NCI-H226 (cell line): ENCODE measurements around the gene BTRC.
A peak's percentile ranks its signal among the peaks of the same experiment; 100 is the strongest.

Source experiments
- DNase-seq: peaks from one replicate; pipeline ENCODE4 v3.0.0-alpha.2; 2015

Gene BTRC

GRCh38 chr10:101550965-101551364, 197.0 kb downstream of the BTRC start:
- DNase-seq: no peak

- no peak for DNase-seq
These were observed 198.5 kb downstream of the BTRC start for GRCh38 chr10:101552442-101552841.

GRCh38 chr10:101557541-101557940, 203.6 kb downstream of the BTRC start:
- DNase-seq: no peak

GRCh38 chr10:101558204-101558603, 204.2 kb downstream of the BTRC start:
- DNase-seq: peak; percentile 35

GRCh38 chr10:101558671-101559595, 205.0 kb downstream of the BTRC start:
- DNase-seq: no peak

- no peak for DNase-seq
These were observed 205.8 kb downstream of the BTRC start for GRCh38 chr10:101559596-101560297.

GRCh38 chr10:101560298-101561067, 206.5 kb downstream of the BTRC start:
- DNase-seq: no peak

GRCh38 chr10:101561068-101561915, 207.3 kb downstream of the BTRC start:
- no peak for DNase-seq

- no peak for DNase-seq
These were observed 208.3 kb downstream of the BTRC start for GRCh38 chr10:101562231-101562630.

- DNase-seq: no peak
These were observed 209.0 kb downstream of the BTRC start for GRCh38 chr10:101563007-101563406.

- DNase-seq: no peak
These were observed 209.6 kb downstream of the BTRC start for GRCh38 chr10:101563497-101564040.

- no peak for DNase-seq
These were observed 210.6 kb downstream of the BTRC start for GRCh38 chr10:101564490-101564991.

GRCh38 chr10:101565370-101565900, 211.5 kb downstream of the BTRC start:
- DNase-seq: no peak

- DNase-seq: no peak
These were observed 212.0 kb downstream of the BTRC start for GRCh38 chr10:101565936-101566332.

GRCh38 chr10:101566333-101567164, 212.6 kb downstream of the BTRC start:
- no peak for DNase-seq

GRCh38 chr10:101567165-101568006, 213.4 kb downstream of the BTRC start:
- no peak for DNase-seq

- DNase-seq: no peak
These were observed 214.2 kb downstream of the BTRC start for GRCh38 chr10:101568054-101568745.

- no peak for DNase-seq
These were observed 215.3 kb downstream of the BTRC start for GRCh38 chr10:101569323-101569621.
